ENCODE results near the gene PPM1K.

- no peak for TF ChIP-seq CTCF (IDR thresholded peaks at IDR 0.05; ENCODE audit: low read depth, low read length, poor library complexity, severe bottlenecking)
- TF ChIP-seq EZH2phosphoT487 (IDR thresholded peaks at IDR 0.05; ENCODE audit: borderline replicate concordance, low read length): no peak
Measured at GRCh38 chr4:88297725-88298454, 13.5 kb upstream of the PPM1K start.
